ENCODE measurements around the gene SP6. TPM values are rescaled to one million over a fixed set of nuclear protein-coding genes. Genes with fewer than 3 reads are reported as not detected.

The SP6 gene
- total RNA-seq, 1 donor from 2014 or later, result 3.9 TPM

GRCh38 chr17:47816947-47817346 is 34.0 kb downstream of the SP6 start:
- Histone ChIP-seq H3K27ac (no peak overlapping the region), H3K27me3 (no peaks in the 10 kb centered on the region), H3K4me1 (peaks cover 22% of the 10 kb centered on the region), H3K4me3 (no peak overlapping the region), H3K36me3 (peaks cover 0 to 40% of the 10 kb centered on the region in 2 donors), H3K9me3 (no peaks in the 10 kb centered on the region)
- TF ChIP-seq POLR2AphosphoS5 (IDR thresholded peaks at IDR 0.05; ENCODE audit: insufficient read depth in 1 of 2, low read depth in 1 of 2) (no peak), POLR2A (IDR thresholded peaks at IDR 0.05) (no peak), CTCF (IDR thresholded peaks at IDR 0.05) (no peak)
- no peak for DNase-seq (ENCODE audit: extremely low spot score in 2 of 2)
- intact Hi-C loops (cut with DNase I), result no loop called here

GRCh38 chr17:47816111-47816735 is 34.7 kb downstream of the SP6 start:
- peaks cover 15% of the 10 kb centered on the region for H3K4me1 ChIP-seq
- no peak for DNase-seq (ENCODE audit: extremely low spot score in 2 of 2)

GRCh38 chr17:47815106-47815918 is 35.7 kb downstream of the SP6 start:
- intact Hi-C loops (cut with DNase I), result no loop called here
- no peak for DNase-seq (ENCODE audit: extremely low spot score in 2 of 2)
- Histone ChIP-seq H3K4me3 (no peak overlapping the region), H3K4me1 (peaks cover 14% of the 10 kb centered on the region), H3K9me3 (no peaks in the 10 kb centered on the region), H3K36me3 (peaks cover 0 to 44% of the 10 kb centered on the region in 2 donors), H3K27me3 (no peaks in the 10 kb centered on the region), H3K27ac (no peak overlapping the region)
- TF ChIP-seq POLR2A (IDR thresholded peaks at IDR 0.05) (no peak), CTCF (IDR thresholded peaks at IDR 0.05) (no peak), POLR2AphosphoS5 (IDR thresholded peaks at IDR 0.05; ENCODE audit: insufficient read depth in 1 of 2, low read depth in 1 of 2) (no peak)

More at GRCh38 chr17:47816111-47816735, 34.7 kb downstream of the SP6 start:
- Histone ChIP-seq H3K4me3 (no peak overlapping the region), H3K36me3 (peaks cover 0 to 40% of the 10 kb centered on the region in 2 donors), H3K27ac (no peak overlapping the region), H3K9me3 (no peaks in the 10 kb centered on the region), H3K27me3 (no peaks in the 10 kb centered on the region)
- no peak for TF ChIP-seq POLR2AphosphoS5 (IDR thresholded peaks at IDR 0.05; ENCODE audit: insufficient read depth in 1 of 2, low read depth in 1 of 2)
- no peak for TF ChIP-seq POLR2A (IDR thresholded peaks at IDR 0.05)
- no peak for TF ChIP-seq CTCF (IDR thresholded peaks at IDR 0.05)
- intact Hi-C loops (cut with DNase I), result no loop called here

GRCh38 chr17:47813512-47814031 is 37.4 kb downstream of the SP6 start:
- peaks cover 0 to 41% of the 10 kb centered on the region in 2 donors for H3K36me3 ChIP-seq
- H3K27me3 ChIP-seq, result no peaks in the 10 kb centered on the region
- H3K4me3 ChIP-seq, result no peak overlapping the region
- no peaks in the 10 kb centered on the region for H3K9me3 ChIP-seq
- peaks cover 15% of the 10 kb centered on the region for H3K4me1 ChIP-seq
- intact Hi-C loops (cut with DNase I), result no loop called here
- no peak for TF ChIP-seq POLR2A (IDR thresholded peaks at IDR 0.05)
- no peak for TF ChIP-seq CTCF (IDR thresholded peaks at IDR 0.05)
- no peak for TF ChIP-seq POLR2AphosphoS5 (IDR thresholded peaks at IDR 0.05; ENCODE audit: insufficient read depth in 1 of 2, low read depth in 1 of 2)
- DNase-seq (ENCODE audit: extremely low spot score in 2 of 2), result no peak
- H3K27ac ChIP-seq, result no peak overlapping the region
